HepG2 (cell line): ENCODE results near the gene ACSS1.

Experiments used
- BHLHE40 ChIP-seq: IDR thresholded peaks from 2 replicates; pipeline ENCODE4 v1.6.1; 2011; ENCODE audit warnings: low read length, improper control_type of control experiment
- PHF8 ChIP-seq: sonication (generic); formaldehyde crosslinking; IDR thresholded peaks from 2 replicates; pipeline ENCODE4 v1.5.0; 2020; ENCODE audit warnings: missing genetic modification reagents
- RFX5 ChIP-seq: IDR thresholded peaks from 2 replicates; pipeline ENCODE4 v1.6.1; 2011; ENCODE audit warnings: low read depth, low read length, improper control_type of control experiment
- TAF1 ChIP-seq: sonication (generic); formaldehyde crosslinking; IDR thresholded peaks from 2 replicates; pipeline ENCODE4 v1.4.0; 2020; ENCODE audit warnings: missing genetic modification reagents
- ZNF143 ChIP-seq: sonication (generic); formaldehyde crosslinking; IDR thresholded peaks from 2 replicates; pipeline ENCODE4 v1.4.0; 2020; ENCODE audit warnings: missing genetic modification reagents

DNA sequence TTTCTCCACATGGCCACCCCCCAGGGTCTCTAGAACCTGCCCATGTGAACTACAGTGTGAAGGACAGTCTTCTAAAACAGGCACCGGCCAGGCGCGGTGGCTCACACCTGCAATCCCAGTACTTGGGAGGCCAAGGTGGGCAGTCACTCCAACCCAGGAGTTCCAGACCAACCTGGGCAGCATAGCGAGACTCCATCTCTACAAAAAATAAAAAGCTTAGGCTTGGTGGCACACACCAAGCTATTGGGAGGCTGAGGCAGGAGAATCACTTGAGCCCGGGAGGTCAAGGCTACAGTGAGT lies 13.7 kb downstream of the ACSS1 start:
- TF ChIP-seq ZNF143 (CRISPR knock-in tag): no peak
- TF ChIP-seq RFX5: no peak
- TF ChIP-seq BHLHE40: no peak
- no peak for TF ChIP-seq TAF1 (CRISPR knock-in tag)
- no peak for TF ChIP-seq PHF8 (CRISPR knock-in tag)
